ENCODE results near the gene MKI67. TPM values are rescaled to one million over a fixed set of nuclear protein-coding genes. Genes with fewer than 3 reads are reported as not detected.
A peak's percentile ranks its signal among the peaks of the same experiment; 100 is the strongest.

The MKI67 gene
- total and polyA plus RNA-seq, 9 of the 15 experiments (the other 6 are each of a cell fraction or from before 2014, with no cell fraction given) = 11.8 to 86.5 (median 36.0) TPM

DNA sequence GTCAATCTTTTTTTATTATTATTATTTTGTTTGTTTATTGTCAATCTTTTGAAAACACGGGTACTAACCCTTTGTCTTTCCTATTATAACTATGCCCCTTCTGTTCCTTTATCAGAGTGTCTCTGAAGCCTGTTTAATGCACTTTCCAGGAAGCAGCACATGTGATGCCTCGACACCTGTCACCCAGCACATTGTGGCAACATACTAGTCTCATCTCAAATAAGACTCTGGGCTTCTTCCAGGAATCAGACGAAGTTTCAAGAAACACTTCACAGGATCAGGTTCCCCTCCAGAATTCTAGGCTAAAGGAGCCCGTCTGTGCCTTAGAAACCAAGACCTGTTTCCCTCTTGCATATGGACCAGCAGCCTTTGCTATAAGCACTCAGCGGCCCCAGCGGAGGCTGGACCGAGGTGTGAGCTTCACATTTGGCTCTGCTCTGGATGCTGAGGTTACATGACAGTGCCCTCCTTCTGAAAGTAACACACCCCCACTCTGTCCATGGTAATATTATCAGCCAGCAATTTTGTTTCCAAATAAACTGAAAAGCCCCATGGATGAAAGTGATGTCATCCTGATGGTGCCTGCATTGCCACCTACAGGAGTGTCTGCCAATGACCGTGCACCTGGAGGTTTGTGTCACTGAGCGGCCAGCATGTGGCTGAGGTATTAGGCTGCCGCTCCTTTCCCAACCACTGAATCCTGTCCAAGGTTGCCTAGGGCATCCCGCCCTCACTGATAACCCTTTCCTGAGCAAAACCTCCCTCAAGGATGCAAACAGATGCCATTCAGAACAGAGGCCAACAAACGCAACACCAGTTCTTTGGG lies 38.1 kb downstream of the MKI67 start:
- Histone ChIP-seq H3K9me3 (replicated peaks; ENCODE audit: control insufficient read depth, insufficient read depth, low read depth, low read length) (no peaks in the 10 kb centered on the region), H4K20me1 (replicated peaks; ENCODE audit: control insufficient read depth, insufficient read depth, low read length) (no peaks in the 10 kb centered on the region), H3K4me2 (ENCODE audit: insufficient read depth, low read length) (no peak overlapping the region), H3K9ac (ENCODE audit: insufficient read depth in 1 of 2, low read depth in 2 of 2, low read length in 2 of 2) (no peak overlapping the region), H3K27ac (ENCODE audit: extremely low read depth, low read depth, low read length) (no peak overlapping the region), H3K4me3 (no peak overlapping the region), H3K36me3 (ENCODE audit: control insufficient read depth, insufficient read depth, low read length) (no peaks in the 10 kb centered on the region), H3K4me1 (replicated peaks in 1 of 2; ENCODE audit: control insufficient read depth in 2 of 2, insufficient read depth in 2 of 2, low read length in 2 of 2) (no peaks in the 10 kb centered on the region; a peak in 1 of 5 replicates), H2AFZ (ENCODE audit: low read depth, low read length) (no peak overlapping the region), H3K79me2 (ENCODE audit: control insufficient read depth, insufficient read depth, low read length) (no peaks in the 10 kb centered on the region), H3K9me1 (ENCODE audit: control insufficient read depth, insufficient read depth, low read length) (no peaks in the 10 kb centered on the region), H3K27me3 (ENCODE audit: control insufficient read depth in 2 of 2, insufficient read depth in 2 of 2, low read length in 2 of 2) (peaks cover 0 to 19% of the 10 kb centered on the region in 2 experiments; a peak in 1 of 5 replicates)
- DNase-seq (ENCODE audit: extremely low read depth in 1 of 4, low spot score in 3 of 4) = peak in 2 of 4 experiments; percentile 10 to 19
- no peak for FAIRE-seq
- in situ Hi-C loops (cut with MboI) = no loop called here
- POLR2A ChIA-PET = no interaction called here
- peak; percentile 76 for ATAC-seq
- CTCF ChIA-PET (ENCODE audit: low intra/inter-chr PET ratio) = no interaction called here
- TF ChIP-seq ZNF644 (tag; IDR thresholded peaks at IDR 0.05; ENCODE audit: low read depth) = no peak
- no peak for TF ChIP-seq CBFA2T2 (conservative IDR thresholded peaks at IDR 0.05)
- no peak for TF ChIP-seq ZNF444 (CRISPR knock-in tag; IDR thresholded peaks at IDR 0.05)
- TF ChIP-seq, protein P1, sequence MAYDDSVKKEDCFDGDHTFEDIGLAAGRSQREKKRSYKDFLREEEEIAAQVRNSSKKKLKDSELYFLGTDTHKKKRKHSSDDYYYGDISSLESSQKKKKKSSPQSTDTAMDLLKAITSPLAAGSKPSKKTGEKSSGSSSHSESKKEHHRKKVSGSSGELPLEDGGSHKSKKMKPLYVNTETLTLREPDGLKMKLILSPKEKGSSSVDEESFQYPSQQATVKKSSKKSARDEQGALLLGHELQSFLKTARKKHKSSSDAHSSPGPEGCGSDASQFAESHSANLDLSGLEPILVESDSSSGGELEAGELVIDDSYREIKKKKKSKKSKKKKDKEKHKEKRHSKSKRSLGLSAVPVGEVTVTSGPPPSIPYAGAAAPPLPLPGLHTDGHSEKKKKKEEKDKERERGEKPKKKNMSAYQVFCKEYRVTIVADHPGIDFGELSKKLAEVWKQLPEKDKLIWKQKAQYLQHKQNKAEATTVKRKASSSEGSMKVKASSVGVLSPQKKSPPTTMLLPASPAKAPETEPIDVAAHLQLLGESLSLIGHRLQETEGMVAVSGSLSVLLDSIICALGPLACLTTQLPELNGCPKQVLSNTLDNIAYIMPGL (CRISPR knock-in tag; IDR thresholded peaks at IDR 0.05) = no peak
- TF ChIP-seq, protein P2, sequence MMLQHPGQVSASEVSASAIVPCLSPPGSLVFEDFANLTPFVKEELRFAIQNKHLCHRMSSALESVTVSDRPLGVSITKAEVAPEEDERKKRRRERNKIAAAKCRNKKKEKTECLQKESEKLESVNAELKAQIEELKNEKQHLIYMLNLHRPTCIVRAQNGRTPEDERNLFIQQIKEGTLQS (IDR thresholded peaks at IDR 0.05) = peak; percentile 54; the same call in 1 of the 2 replicates
- TF ChIP-seq, protein P2 (CRISPR knock-in tag; conservative IDR thresholded peaks at IDR 0.05) = no peak
- peak; percentile 53; the same call in 1 of the 2 replicates for TF ChIP-seq ATF7 (IDR thresholded peaks at IDR 0.05)
- no peak for TF ChIP-seq ZFPM2 (CRISPR knock-in tag; IDR thresholded peaks at IDR 0.05)
- TF ChIP-seq, protein P3, sequence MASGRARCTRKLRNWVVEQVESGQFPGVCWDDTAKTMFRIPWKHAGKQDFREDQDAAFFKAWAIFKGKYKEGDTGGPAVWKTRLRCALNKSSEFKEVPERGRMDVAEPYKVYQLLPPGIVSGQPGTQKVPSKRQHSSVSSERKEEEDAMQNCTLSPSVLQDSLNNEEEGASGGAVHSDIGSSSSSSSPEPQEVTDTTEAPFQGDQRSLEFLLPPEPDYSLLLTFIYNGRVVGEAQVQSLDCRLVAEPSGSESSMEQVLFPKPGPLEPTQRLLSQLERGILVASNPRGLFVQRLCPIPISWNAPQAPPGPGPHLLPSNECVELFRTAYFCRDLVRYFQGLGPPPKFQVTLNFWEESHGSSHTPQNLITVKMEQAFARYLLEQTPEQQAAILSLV (tag; IDR thresholded peaks at IDR 0.05) = no peak
- TF ChIP-seq ZNF12 (CRISPR knock-in tag; IDR thresholded peaks at IDR 0.05) = no peak
- TF ChIP-seq, protein P4, sequence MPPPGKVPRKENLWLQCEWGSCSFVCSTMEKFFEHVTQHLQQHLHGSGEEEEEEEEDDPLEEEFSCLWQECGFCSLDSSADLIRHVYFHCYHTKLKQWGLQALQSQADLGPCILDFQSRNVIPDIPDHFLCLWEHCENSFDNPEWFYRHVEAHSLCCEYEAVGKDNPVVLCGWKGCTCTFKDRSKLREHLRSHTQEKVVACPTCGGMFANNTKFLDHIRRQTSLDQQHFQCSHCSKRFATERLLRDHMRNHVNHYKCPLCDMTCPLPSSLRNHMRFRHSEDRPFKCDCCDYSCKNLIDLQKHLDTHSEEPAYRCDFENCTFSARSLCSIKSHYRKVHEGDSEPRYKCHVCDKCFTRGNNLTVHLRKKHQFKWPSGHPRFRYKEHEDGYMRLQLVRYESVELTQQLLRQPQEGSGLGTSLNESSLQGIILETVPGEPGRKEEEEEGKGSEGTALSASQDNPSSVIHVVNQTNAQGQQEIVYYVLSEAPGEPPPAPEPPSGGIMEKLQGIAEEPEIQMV (tag; conservative IDR thresholded peaks at IDR 0.05; ENCODE audit: low read depth) = no peak
- TF ChIP-seq KDM5B (IDR thresholded peaks at IDR 0.05; ENCODE audit: insufficient replicate concordance, low read depth, low read length) = no peak
- TF ChIP-seq, protein P5, sequence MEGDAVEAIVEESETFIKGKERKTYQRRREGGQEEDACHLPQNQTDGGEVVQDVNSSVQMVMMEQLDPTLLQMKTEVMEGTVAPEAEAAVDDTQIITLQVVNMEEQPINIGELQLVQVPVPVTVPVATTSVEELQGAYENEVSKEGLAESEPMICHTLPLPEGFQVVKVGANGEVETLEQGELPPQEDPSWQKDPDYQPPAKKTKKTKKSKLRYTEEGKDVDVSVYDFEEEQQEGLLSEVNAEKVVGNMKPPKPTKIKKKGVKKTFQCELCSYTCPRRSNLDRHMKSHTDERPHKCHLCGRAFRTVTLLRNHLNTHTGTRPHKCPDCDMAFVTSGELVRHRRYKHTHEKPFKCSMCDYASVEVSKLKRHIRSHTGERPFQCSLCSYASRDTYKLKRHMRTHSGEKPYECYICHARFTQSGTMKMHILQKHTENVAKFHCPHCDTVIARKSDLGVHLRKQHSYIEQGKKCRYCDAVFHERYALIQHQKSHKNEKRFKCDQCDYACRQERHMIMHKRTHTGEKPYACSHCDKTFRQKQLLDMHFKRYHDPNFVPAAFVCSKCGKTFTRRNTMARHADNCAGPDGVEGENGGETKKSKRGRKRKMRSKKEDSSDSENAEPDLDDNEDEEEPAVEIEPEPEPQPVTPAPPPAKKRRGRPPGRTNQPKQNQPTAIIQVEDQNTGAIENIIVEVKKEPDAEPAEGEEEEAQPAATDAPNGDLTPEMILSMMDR (IDR thresholded peaks at IDR 0.05 in 2 of 3, conservative IDR thresholded peaks at IDR 0.05 in 1 of 3; ENCODE audit: insufficient read depth in 2 of 3, low read depth in 1 of 3, low read length in 3 of 3) = 0 out of 6 replicates have a peak, but pooled peaks of 2 of the 3 experiments have one; percentile 15 to 22
- TF ChIP-seq SRSF9 (IDR thresholded peaks at IDR 0.05; ENCODE audit: borderline replicate concordance, low read depth, low read length) = no peak
- 2% methylated on average over 11 of the region's 12 CpGs for WGBS (ENCODE audit: insufficient coverage, low coverage, missing lambda C conversion rate)
- intact Hi-C loops (cut with micrococcal nuclease) = no loop called here
- BruUV-seq (replicated peaks) = no TSS peak

All from K562 (cell line).